LNCaP clone FGC (cell line): ENCODE data around the gene WNT3A.

ENCODE experiments used
- DNase-seq: peaks from one replicate; pipeline ENCODE4 v3.0.0-alpha.2; 2011; ENCODE audit warnings: low read depth
- H3K4me3 ChIP-seq: 2 replicates; pipeline ENCODE4 v1.5.1; 2011; ENCODE audit warnings: mild to moderate bottlenecking, low read depth, low read length, control low read depth
- CTCF ChIP-seq: IDR thresholded peaks from 2 replicates; pipeline ENCODE4 v1.5.1; 2012; ENCODE audit warnings: mild to moderate bottlenecking; ENCODE audit not compliant: control insufficient read depth, insufficient read depth; ENCODE audit errors: extremely low read depth

WNT3A gene

GRCh38 chr1:228009116-228009827 lies 2.5 kb downstream of the WNT3A start:
- no peak for DNase-seq
- no peak for TF ChIP-seq CTCF
- no peak overlapping the region for H3K4me3 ChIP-seq

GRCh38 chr1:228009828-228010775 lies 3.3 kb downstream of the WNT3A start:
- DNase-seq, result no peak
- H3K4me3 ChIP-seq, result no peak overlapping the region

GRCh38 chr1:228010921-228011320 lies 4.1 kb downstream of the WNT3A start:
- DNase-seq, result no peak
- no peak for TF ChIP-seq CTCF
- no peak overlapping the region for H3K4me3 ChIP-seq

More at GRCh38 chr1:228009828-228010775, 3.3 kb downstream of the WNT3A start:
- TF ChIP-seq CTCF, result no peak

DNA sequence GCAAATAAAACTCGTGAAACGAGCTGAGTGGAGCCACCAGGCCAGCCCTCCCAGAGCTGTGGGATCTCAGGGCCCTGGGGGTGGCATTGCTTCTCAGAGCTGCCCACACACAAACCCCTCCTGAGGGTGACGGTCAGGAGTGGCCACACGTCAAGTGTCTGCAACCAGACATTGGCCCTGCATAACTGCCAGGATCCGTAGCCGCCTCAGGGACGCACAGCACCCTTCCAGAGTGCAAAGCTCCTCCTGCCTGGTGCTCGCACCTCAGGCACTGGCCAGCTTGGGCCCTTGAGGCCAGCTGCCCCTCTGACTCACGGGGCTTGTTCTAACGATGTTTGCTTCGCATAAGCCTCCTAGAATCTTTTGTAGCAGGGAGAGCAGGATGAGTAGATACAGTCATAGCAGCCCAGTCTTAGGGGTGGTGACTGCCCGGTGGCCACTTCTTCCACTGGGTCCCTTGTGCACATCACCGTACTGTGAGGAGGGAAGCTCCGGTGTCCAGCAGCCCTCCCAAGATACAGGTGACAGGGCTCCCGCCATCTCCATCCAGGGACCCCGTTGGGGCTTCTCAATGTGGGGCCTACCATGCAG lies 5.0 kb downstream of the WNT3A start:
- DNase-seq, result no peak
- no peak overlapping the region for H3K4me3 ChIP-seq
- no peak for TF ChIP-seq CTCF

DNA sequence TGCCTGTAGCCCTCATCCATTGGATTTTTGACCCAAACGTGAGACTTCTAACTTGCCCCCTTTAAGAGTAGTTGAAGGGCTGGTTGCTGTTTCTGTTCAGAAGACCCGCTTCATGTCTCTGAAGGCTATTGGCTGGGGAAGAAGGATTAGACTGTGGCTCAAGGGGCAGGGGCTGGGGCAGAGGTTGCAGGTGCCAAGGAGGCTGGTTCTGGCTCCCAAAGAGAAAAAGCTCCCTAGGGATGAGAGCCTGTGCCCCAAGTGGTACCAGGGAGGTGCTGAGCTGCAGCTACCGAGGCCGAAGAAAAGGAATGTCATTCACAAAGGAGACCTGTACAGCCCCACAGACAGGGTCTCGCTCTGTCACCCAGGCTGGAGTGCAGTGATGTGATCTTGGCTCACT lies 5.8 kb downstream of the WNT3A start:
- no peak overlapping the region for H3K4me3 ChIP-seq
- DNase-seq, result no peak
- no peak for TF ChIP-seq CTCF

DNA sequence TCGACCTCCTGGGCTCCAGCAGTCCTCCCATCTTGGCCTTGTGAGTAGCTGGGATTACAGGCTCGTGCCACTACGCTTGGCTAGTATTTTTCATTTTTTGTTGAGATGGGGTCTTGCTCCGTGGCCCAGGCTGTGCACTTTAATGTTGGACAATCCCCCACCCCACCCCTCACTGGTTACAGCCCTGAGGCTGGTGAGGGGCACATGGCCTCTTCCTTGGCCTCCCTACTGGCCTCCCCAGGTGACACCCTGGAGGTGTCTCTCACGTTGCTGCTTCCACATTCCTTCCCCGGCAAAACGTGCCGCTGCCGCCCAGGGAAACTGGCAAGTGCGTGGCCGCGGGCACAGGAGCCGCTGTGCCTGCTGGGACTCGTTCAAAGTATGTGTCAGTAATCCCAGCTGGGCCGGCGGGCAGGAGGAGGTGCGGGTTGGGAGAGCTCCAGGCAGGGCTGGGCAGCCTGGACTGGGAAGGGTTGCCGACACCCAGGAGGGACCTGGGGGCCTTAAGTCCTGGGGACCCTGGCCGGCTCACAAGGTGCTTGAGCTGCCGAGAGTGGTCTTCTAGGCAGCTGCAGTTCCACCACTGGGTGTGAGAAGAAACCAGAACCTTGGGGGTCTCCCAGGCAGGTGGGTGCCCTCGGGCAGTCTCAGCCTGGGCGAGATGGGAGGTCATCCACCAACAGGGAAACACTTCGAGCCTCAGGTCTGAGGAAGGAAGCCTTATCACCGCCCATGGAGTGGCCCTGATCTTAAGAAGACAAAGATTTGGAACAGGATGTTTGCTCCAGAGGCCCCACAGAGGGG lies 6.5 kb downstream of the WNT3A start:
- no peak overlapping the region for H3K4me3 ChIP-seq
- TF ChIP-seq CTCF, result no peak
- no peak for DNase-seq
